CD4-positive, alpha-beta T cell treated with Interferon gamma for 1 hour (primary cell): ENCODE results near the gene IL4I1.

Experiments used
- DNase-seq: peaks from one replicate; pipeline ENCODE4 v3.0.0-alpha.2; 2020

IL4I1 gene

GRCh38 chr19:49923055-49924003 is 26.6 kb upstream of the IL4I1 start:
- DNase-seq, result no peak

GRCh38 chr19:49921871-49922795 is 25.4 kb upstream of the IL4I1 start:
- DNase-seq, result no peak

GRCh38 chr19:49920624-49921363 is 24.1 kb upstream of the IL4I1 start:
- DNase-seq, result no peak

- no peak for DNase-seq
Observed at GRCh38 chr19:49918089-49918488, 21.4 kb upstream of the IL4I1 start.

GRCh38 chr19:49916839-49917733 is 20.4 kb upstream of the IL4I1 start:
- no peak for DNase-seq

GRCh38 chr19:49915271-49915670 is 18.6 kb upstream of the IL4I1 start:
- DNase-seq, result no peak

GRCh38 chr19:49913720-49914119 is 17.0 kb upstream of the IL4I1 start:
- no peak for DNase-seq

- DNase-seq, result no peak
Observed at GRCh38 chr19:49912965-49913685, 16.4 kb upstream of the IL4I1 start.

- peak; percentile 51 for DNase-seq
Observed at GRCh38 chr19:49911381-49912145, 14.9 kb upstream of the IL4I1 start.

- DNase-seq, result no peak
Observed at GRCh38 chr19:49910179-49910578, 13.5 kb upstream of the IL4I1 start.

GRCh38 chr19:49908480-49909420 is 12.1 kb upstream of the IL4I1 start:
- DNase-seq, result no peak

- DNase-seq, result peak; percentile 31
Observed at GRCh38 chr19:49907745-49908446, 11.2 kb upstream of the IL4I1 start.

- no peak for DNase-seq
Observed at GRCh38 chr19:49906879-49907564, 10.3 kb upstream of the IL4I1 start.

GRCh38 chr19:49904136-49904535 is 7.4 kb upstream of the IL4I1 start:
- DNase-seq, result no peak

- DNase-seq, result no peak
Observed at GRCh38 chr19:49895566-49896297, 955 bp downstream of the IL4I1 start.

- peak; percentile 56 for DNase-seq
Observed at GRCh38 chr19:49894879-49895565, 1.7 kb downstream of the IL4I1 start.
